Trophoblast cell (in vitro differentiated cells and primary cell): ENCODE results near the gene CEP63.

ENCODE experiments used
- DNase-seq, 2 donors: peaks; one replicate each; pipeline ENCODE4 v3.0.0-alpha.2; 2016
- H2AFZ ChIP-seq: 2 replicates; pipeline ENCODE4 v1.6.1; 2013; ENCODE audit warnings: low read length, moderate library complexity, mild to moderate bottlenecking; ENCODE audit not compliant: insufficient read depth, poor library complexity
- H2AK5ac ChIP-seq: 2 replicates; pipeline ENCODE4 v1.6.1; 2013; ENCODE audit warnings: mild to moderate bottlenecking, low read length
- H2BK120ac ChIP-seq: 2 replicates; pipeline ENCODE4 v1.6.1; 2013; ENCODE audit warnings: low read length, mild to moderate bottlenecking, moderate library complexity; ENCODE audit not compliant: insufficient read depth, poor library complexity
- H2BK12ac ChIP-seq: 2 replicates; pipeline ENCODE4 v1.6.1; 2013; ENCODE audit warnings: mild to moderate bottlenecking, low read length, moderate library complexity
- H2BK5ac ChIP-seq: 2 replicates; pipeline ENCODE4 v1.6.1; 2013; ENCODE audit warnings: low read length, low read depth, moderate library complexity, mild to moderate bottlenecking; ENCODE audit not compliant: poor library complexity
- H3K14ac ChIP-seq: 2 replicates; pipeline ENCODE4 v1.6.1; 2013; ENCODE audit warnings: mild to moderate bottlenecking, low read length
- H3K18ac ChIP-seq: 2 replicates; pipeline ENCODE4 v1.6.1; 2013; ENCODE audit warnings: mild to moderate bottlenecking, low read length
- H3K23ac ChIP-seq: 2 replicates; pipeline ENCODE4 v1.6.1; 2013; ENCODE audit warnings: low read length
- H3K27ac ChIP-seq: 2 replicates; pipeline ENCODE4 v1.5.1; 2013; ENCODE audit warnings: low read depth, mild to moderate bottlenecking, inconsistent platforms, low read length, moderate library complexity
- H3K27me3 ChIP-seq: 2 replicates; pipeline ENCODE4 v1.6.1; 2013; ENCODE audit warnings: inconsistent platforms, mild to moderate bottlenecking, low read length, moderate library complexity; ENCODE audit not compliant: insufficient read depth
- H3K36me3 ChIP-seq, 2 experiments: 1 replicate in 1 of 2; 2 replicates in 1 of 2; pipeline ENCODE4 v1.6.1; 2013; ENCODE audit warnings: low read length in 2 of 2, mild to moderate bottlenecking in 2 of 2, moderate library complexity in 1 of 2; ENCODE audit not compliant: insufficient read depth in 2 of 2, control insufficient read depth in 1 of 2
- H3K4ac ChIP-seq: 2 replicates; pipeline ENCODE4 v1.6.1; 2013; ENCODE audit warnings: low read depth, mild to moderate bottlenecking, low read length, moderate library complexity
- H3K4me1 ChIP-seq, 2 experiments: 1 replicate in 1 of 2; 2 replicates in 1 of 2; pipeline ENCODE4 v1.6.1; 2013; ENCODE audit warnings: low read length in 2 of 2, mild to moderate bottlenecking in 2 of 2, moderate library complexity in 1 of 2; ENCODE audit not compliant: insufficient read depth in 2 of 2, control insufficient read depth in 1 of 2
- H3K4me2 ChIP-seq: 2 replicates; pipeline ENCODE4 v1.6.1; 2013; ENCODE audit warnings: inconsistent platforms, mild to moderate bottlenecking, low read length, moderate library complexity
- H3K4me3 ChIP-seq: 2 replicates; pipeline ENCODE4 v1.5.1; 2013; ENCODE audit warnings: mild to moderate bottlenecking, low read depth, low read length, inconsistent platforms
- H3K79me1 ChIP-seq: one replicate; pipeline ENCODE4 v1.6.1; 2013; ENCODE audit warnings: low read length
- H3K79me2 ChIP-seq: 2 replicates; pipeline ENCODE4 v1.6.1; 2013; ENCODE audit warnings: low read length, mild to moderate bottlenecking; ENCODE audit not compliant: control insufficient read depth, insufficient read depth, poor library complexity
- H3K9ac ChIP-seq: 2 replicates; pipeline ENCODE4 v1.6.1; 2013; ENCODE audit warnings: mild to moderate bottlenecking, low read length
- H3K9me3 ChIP-seq: 2 replicates; pipeline ENCODE4 v1.6.1; 2013; ENCODE audit warnings: low read depth, mild to moderate bottlenecking, control low read depth, inconsistent platforms, low read length; ENCODE audit not compliant: insufficient read depth
- H4K12ac ChIP-seq: 2 replicates; pipeline ENCODE4 v1.6.1; 2013; ENCODE audit warnings: low read depth, mild to moderate bottlenecking, low read length, moderate library complexity
- H4K8ac ChIP-seq: 2 replicates; pipeline ENCODE4 v1.6.1; 2013; ENCODE audit warnings: low read depth, mild to moderate bottlenecking, low read length, moderate library complexity
- H4K91ac ChIP-seq: one replicate; pipeline ENCODE4 v1.6.1; 2013; ENCODE audit warnings: low read depth, mild to moderate bottlenecking, low read length, moderate library complexity
- WGBS: extraction: QIAGEN DNeasy Blood & Tissue Kit; methylation state at CpG from one replicate; pipeline ENCODE4 v1.1.7; 2013; ENCODE audit warnings: missing lambda C conversion rate; ENCODE audit not compliant: insufficient read length, insufficient coverage; ENCODE audit errors: extremely low coverage; 5-methylcytosine and 5-hydroxymethylcytosine counted together

The CEP63 gene

GRCh38 chr3:134466331-134466730 lies 19.5 kb upstream of the CEP63 start:
- H4K91ac ChIP-seq: no peak overlapping the region
- H3K4ac ChIP-seq: no peak overlapping the region
- no peak overlapping the region for H3K4me2 ChIP-seq
- H3K36me3 ChIP-seq: no peaks in the 10 kb centered on the region
- no peaks in the 10 kb centered on the region for H3K9me3 ChIP-seq
- H3K18ac ChIP-seq: no peak overlapping the region
- no peak overlapping the region for H2AK5ac ChIP-seq
- no CpG with 5 or more reads among the region's 1 CpG for WGBS
- H3K9ac ChIP-seq: no peak overlapping the region
- no peak overlapping the region for H2BK12ac ChIP-seq
- peaks cover 20% of the 10 kb centered on the region for H3K79me1 ChIP-seq
- H4K8ac ChIP-seq: no peak overlapping the region
- no peak overlapping the region for H2BK5ac ChIP-seq
- no peak overlapping the region for H3K4me3 ChIP-seq
- H3K27me3 ChIP-seq: no peaks in the 10 kb centered on the region
- peaks cover 17 to 20% of the 10 kb centered on the region in 2 experiments for H3K4me1 ChIP-seq
- H2BK120ac ChIP-seq: no peak overlapping the region
- peaks cover 2% of the 10 kb centered on the region for H3K79me2 ChIP-seq
- no peak for DNase-seq
- no peak overlapping the region for H4K12ac ChIP-seq
- H3K23ac ChIP-seq: no peak overlapping the region
- H3K27ac ChIP-seq: no peak overlapping the region
- H3K14ac ChIP-seq: no peak overlapping the region
- no peak overlapping the region for H2AFZ ChIP-seq

- Histone ChIP-seq H3K27me3 (no peaks in the 10 kb centered on the region), H4K12ac (no peak overlapping the region), H2AK5ac (no peak overlapping the region), H3K36me3 (peaks cover 0 to 2% of the 10 kb centered on the region in 2 experiments), H3K4me2 (no peak overlapping the region), H3K4ac (no peak overlapping the region), H3K4me1 (peaks cover 11 to 15% of the 10 kb centered on the region in 2 experiments), H3K4me3 (no peak overlapping the region), H4K8ac (no peak overlapping the region), H2BK5ac (no peak overlapping the region), H4K91ac (no peak overlapping the region), H3K79me2 (peaks cover 2% of the 10 kb centered on the region), H3K9ac (no peak overlapping the region), H3K23ac (no peak overlapping the region), H2BK12ac (no peak overlapping the region), H3K79me1 (peaks cover 17% of the 10 kb centered on the region), H3K9me3 (no peaks in the 10 kb centered on the region), H3K18ac (no peak overlapping the region), H2BK120ac (no peak overlapping the region), H3K14ac (no peak overlapping the region), H3K27ac (no peak overlapping the region), H2AFZ (no peak overlapping the region)
- DNase-seq: no peak
- WGBS: no CpG with 5 or more reads among the region's 4 CpGs
Observed at GRCh38 chr3:134468519-134468918, 17.3 kb upstream of the CEP63 start.

GRCh38 chr3:134471521-134472193 lies 14.2 kb upstream of the CEP63 start:
- Histone ChIP-seq H3K14ac (no peak overlapping the region), H3K4me3 (no peak overlapping the region), H2BK120ac (peak overlapping the region; percentile 1), H4K12ac (no peak overlapping the region), H3K18ac (no peak overlapping the region), H2AK5ac (no peak overlapping the region), H3K9me3 (no peaks in the 10 kb centered on the region), H3K27me3 (no peaks in the 10 kb centered on the region), H3K79me2 (peaks cover under 1% of the 10 kb centered on the region), H3K23ac (no peak overlapping the region), H4K91ac (peak overlapping the region; percentile 12), H3K79me1 (peaks cover 16% of the 10 kb centered on the region), H3K4ac (no peak overlapping the region), H3K4me1 (peaks cover 2 to 18% of the 10 kb centered on the region in 2 experiments), H2BK12ac (peak overlapping the region; percentile 2), H3K4me2 (no peak overlapping the region), H2AFZ (no peak overlapping the region), H3K36me3 (peaks cover 0 to 2% of the 10 kb centered on the region in 2 experiments), H3K9ac (no peak overlapping the region), H2BK5ac (no peak overlapping the region), H4K8ac (no peak overlapping the region), H3K27ac (no peak overlapping the region)
- no CpG with 5 or more reads among the region's 8 CpGs for WGBS
- DNase-seq: no peak

- Histone ChIP-seq H3K27me3 (no peaks in the 10 kb centered on the region), H3K14ac (peak overlapping the region; percentile 46), H3K4ac (no peak overlapping the region), H3K4me2 (no peak overlapping the region), H4K12ac (no peak overlapping the region), H3K4me1 (peaks cover 6 to 22% of the 10 kb centered on the region in 2 experiments), H3K18ac (no peak overlapping the region), H4K8ac (no peak overlapping the region), H3K9ac (no peak overlapping the region), H3K4me3 (no peak overlapping the region), H2BK5ac (no peak overlapping the region), H3K79me1 (peaks cover 18% of the 10 kb centered on the region), H3K79me2 (peaks cover 3% of the 10 kb centered on the region), H3K27ac (no peak overlapping the region), H3K9me3 (no peaks in the 10 kb centered on the region), H2AK5ac (peak overlapping the region; percentile 73), H3K36me3 (peaks cover 0 to 2% of the 10 kb centered on the region in 2 experiments), H2AFZ (no peak overlapping the region), H3K23ac (no peak overlapping the region), H2BK120ac (peak overlapping the region; percentile 36), H4K91ac (peak overlapping the region; percentile 39), H2BK12ac (peak overlapping the region; percentile 23)
- no peak for DNase-seq
- no CpG with 5 or more reads among the region's 6 CpGs for WGBS
Observed at GRCh38 chr3:134472831-134473230, 13.0 kb upstream of the CEP63 start.
